Gastrocnemius medialis (tissue), 4 donors: ENCODE results near the gene SNX1.

Experiments used
- POLR2A ChIP-seq, 2 donors: fragments of 450-650 bp; IDR thresholded peaks; one replicate each; pipeline ENCODE4 v1.6.1; 2017; ENCODE audit warnings: antibody characterized with exemption in 2 of 2, mild to moderate bottlenecking in 2 of 2, moderate library complexity in 2 of 2
- TF ChIP-seq, protein P1 (sequence below), 5 experiments: fragments of 450-650 bp in 3 of 5; fragments of 200-600 bp in 2 of 5; sonication (generic) in 2 of 5; IDR thresholded peaks in 4 of 5; conservative IDR thresholded peaks in 1 of 5; 1 replicate in 4 of 5; 2 replicates in 1 of 5; pipeline ENCODE4 v1.5.1; 2016 to 2019; ENCODE audit warnings: antibody characterized with exemption in 5 of 5, mild to moderate bottlenecking in 3 of 5, moderate library complexity in 3 of 5

DNA sequence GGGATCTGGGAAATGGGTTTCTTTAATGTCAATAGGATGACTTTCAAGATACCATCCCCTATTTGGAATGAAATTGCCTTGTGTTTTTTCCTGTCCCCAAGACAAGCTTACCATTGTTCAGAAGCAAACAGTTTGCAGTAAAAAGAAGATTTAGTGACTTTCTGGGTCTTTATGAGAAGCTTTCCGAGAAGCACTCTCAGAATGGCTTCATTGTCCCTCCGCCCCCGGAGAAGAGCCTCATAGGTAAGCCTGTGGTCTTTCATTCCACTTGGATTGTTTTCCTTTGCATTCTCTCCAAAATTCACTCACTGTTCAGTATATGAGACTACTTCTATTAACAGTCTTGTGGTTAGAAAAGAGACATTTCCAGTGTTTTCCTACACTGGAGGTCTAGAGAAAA lies 30.2 kb downstream of the SNX1 start:
- TF ChIP-seq, protein P1, sequence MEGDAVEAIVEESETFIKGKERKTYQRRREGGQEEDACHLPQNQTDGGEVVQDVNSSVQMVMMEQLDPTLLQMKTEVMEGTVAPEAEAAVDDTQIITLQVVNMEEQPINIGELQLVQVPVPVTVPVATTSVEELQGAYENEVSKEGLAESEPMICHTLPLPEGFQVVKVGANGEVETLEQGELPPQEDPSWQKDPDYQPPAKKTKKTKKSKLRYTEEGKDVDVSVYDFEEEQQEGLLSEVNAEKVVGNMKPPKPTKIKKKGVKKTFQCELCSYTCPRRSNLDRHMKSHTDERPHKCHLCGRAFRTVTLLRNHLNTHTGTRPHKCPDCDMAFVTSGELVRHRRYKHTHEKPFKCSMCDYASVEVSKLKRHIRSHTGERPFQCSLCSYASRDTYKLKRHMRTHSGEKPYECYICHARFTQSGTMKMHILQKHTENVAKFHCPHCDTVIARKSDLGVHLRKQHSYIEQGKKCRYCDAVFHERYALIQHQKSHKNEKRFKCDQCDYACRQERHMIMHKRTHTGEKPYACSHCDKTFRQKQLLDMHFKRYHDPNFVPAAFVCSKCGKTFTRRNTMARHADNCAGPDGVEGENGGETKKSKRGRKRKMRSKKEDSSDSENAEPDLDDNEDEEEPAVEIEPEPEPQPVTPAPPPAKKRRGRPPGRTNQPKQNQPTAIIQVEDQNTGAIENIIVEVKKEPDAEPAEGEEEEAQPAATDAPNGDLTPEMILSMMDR (IDR thresholded peaks at IDR 0.05 in 4 of 5, conservative IDR thresholded peaks at IDR 0.05 in 1 of 5) = no peak
- TF ChIP-seq POLR2A (IDR thresholded peaks at IDR 0.05) = no peak
